Neural cell (in vitro differentiated cells): ENCODE results near the gene ENG. TPM values are rescaled to one million over a fixed set of nuclear protein-coding genes. Genes with fewer than 3 reads are reported as not detected.

ENCODE experiments used
- H2AFZ ChIP-seq: fragments of 200-600, 300-800 bp; sonication (generic), shearing (Covaris generic); 2 replicates; pipeline ENCODE4 v1.6.0; 2014; ENCODE audit warnings: low read depth, mild to moderate bottlenecking, antibody characterized with exemption, low read length, moderate library complexity
- H3F3A ChIP-seq: fragments of 200-600 bp; shearing (Covaris generic); 2 replicates; pipeline ENCODE4 v1.6.1; 2016; ENCODE audit warnings: mild to moderate bottlenecking, moderate library complexity, mixed read lengths, antibody characterized with exemption, low read length; ENCODE audit not compliant: insufficient read depth, poor library complexity, severe bottlenecking
- H3K27ac ChIP-seq: fragments of 200-600, 300-800 bp; sonication (generic), shearing (Covaris generic); 2 replicates; pipeline ENCODE4 v1.5.1; 2014; ENCODE audit warnings: mild to moderate bottlenecking, low read length, moderate library complexity
- H3K27me3 ChIP-seq: fragments of 300-800, 200-600 bp; sonication (generic), shearing (Covaris generic); 2 replicates; pipeline ENCODE4 v1.6.0; 2014; ENCODE audit warnings: mild to moderate bottlenecking, low read depth, low read length, moderate library complexity; ENCODE audit not compliant: insufficient read depth
- H3K36me3 ChIP-seq: fragments of 300-800, 200-600 bp; sonication (generic), shearing (Covaris generic); 2 replicates; pipeline ENCODE4 v1.5.1; 2014; ENCODE audit warnings: mild to moderate bottlenecking, antibody characterized with exemption, low read length, moderate library complexity; ENCODE audit not compliant: insufficient read depth
- H3K4me2 ChIP-seq: fragments of 300-800, 200-600 bp; sonication (generic), shearing (Covaris generic); 2 replicates; pipeline ENCODE4 v1.6.0; 2014; ENCODE audit warnings: mild to moderate bottlenecking, low read length
- H3K4me3 ChIP-seq: fragments of 300-800, 200-600 bp; sonication (generic), shearing (Covaris generic); 2 replicates; pipeline ENCODE4 v1.5.1; 2014; ENCODE audit warnings: mild to moderate bottlenecking, low read length, moderate library complexity
- H3K79me2 ChIP-seq: fragments of 200-600 bp; shearing (Covaris generic); replicated peaks from 2 replicates; pipeline ENCODE4 v1.6.0; 2014; ENCODE audit warnings: mild to moderate bottlenecking, low read length, moderate library complexity; ENCODE audit not compliant: insufficient read depth
- H3K9ac ChIP-seq: fragments of 300-800, 200-600 bp; sonication (generic), shearing (Covaris generic); 2 replicates; pipeline ENCODE4 v1.6.1; 2016; ENCODE audit warnings: mild to moderate bottlenecking, low read length, mixed read lengths
- H3K9me2 ChIP-seq: fragments of 200-600 bp; shearing (Covaris generic); 2 replicates; pipeline ENCODE4 v1.6.1; 2016; ENCODE audit warnings: mild to moderate bottlenecking, low read length, mixed read lengths; ENCODE audit not compliant: insufficient read depth
- H3K9me3 ChIP-seq: fragments of 200-600, 300-800 bp; sonication (generic), shearing (Covaris generic); 2 replicates; pipeline ENCODE4 v1.6.1; 2016; ENCODE audit warnings: mild to moderate bottlenecking, mixed run types, low read length, moderate library complexity, mixed read lengths
- H4K20me1 ChIP-seq: fragments of 200-600 bp; shearing (Covaris generic); 2 replicates; pipeline ENCODE4 v1.6.1; 2016; ENCODE audit warnings: mild to moderate bottlenecking, mixed run types; ENCODE audit not compliant: insufficient read depth
- EP300 ChIP-seq: fragments of 450-650 bp; conservative IDR thresholded peaks from 2 replicates; pipeline ENCODE4 v1.6.1; 2014; ENCODE audit warnings: antibody characterized with exemption, mild to moderate bottlenecking, moderate library complexity; ENCODE audit not compliant: poor library complexity, severe bottlenecking
- EZH2 ChIP-seq: fragments of 200-600, 300-800 bp; shearing (Covaris generic), sonication (generic); IDR thresholded peaks from 2 replicates; pipeline ENCODE4 v1.6.1; 2014; ENCODE audit warnings: antibody characterized with exemption, low read length, borderline replicate concordance, mild to moderate bottlenecking; ENCODE audit not compliant: insufficient read depth, poor library complexity, severe bottlenecking
- MXI1 ChIP-seq: fragments of 450-650 bp; conservative IDR thresholded peaks from 2 replicates; pipeline ENCODE4 v1.6.1; 2014; ENCODE audit warnings: antibody characterized with exemption, mild to moderate bottlenecking; ENCODE audit not compliant: poor library complexity, severe bottlenecking
- POLR2AphosphoS5 ChIP-seq: IDR thresholded peaks from 2 replicates; pipeline ENCODE4 v1.6.1; 2012
- RAD21 ChIP-seq: fragments of 450-650 bp; conservative IDR thresholded peaks from 2 replicates; pipeline ENCODE4 v1.6.1; 2014; ENCODE audit warnings: antibody characterized with exemption, mild to moderate bottlenecking, moderate library complexity
- SMC3 ChIP-seq: fragments of 450-650 bp; conservative IDR thresholded peaks from 2 replicates; pipeline ENCODE4 v1.6.1; 2014; ENCODE audit warnings: antibody characterized with exemption, mild to moderate bottlenecking, moderate library complexity; ENCODE audit not compliant: poor library complexity
- TAF1 ChIP-seq: IDR thresholded peaks from 2 replicates; pipeline ENCODE4 v1.6.1; 2012; ENCODE audit warnings: low read depth
- polyA plus RNA-seq: library from polyadenylated mRNA; depleted of rRNA; stranded (reverse); fragments of >200 nt; gene quantifications from 2 replicates; pipeline ENCODE4 v1.2.3, GENCODE V29; 2014
- TF ChIP-seq, protein P1 (sequence below): fragments of 450-650 bp; IDR thresholded peaks from 2 replicates; pipeline ENCODE4 v1.5.1; 2014; ENCODE audit warnings: antibody characterized with exemption, mild to moderate bottlenecking, moderate library complexity; ENCODE audit not compliant: poor library complexity, severe bottlenecking
- TF ChIP-seq, protein P2 (sequence below): IDR thresholded peaks from 2 replicates; pipeline ENCODE4 v1.6.1; 2012; ENCODE audit warnings: borderline replicate concordance

ENG gene
- polyA plus RNA-seq, 1 donor from 2014 or later: not detected

DNA sequence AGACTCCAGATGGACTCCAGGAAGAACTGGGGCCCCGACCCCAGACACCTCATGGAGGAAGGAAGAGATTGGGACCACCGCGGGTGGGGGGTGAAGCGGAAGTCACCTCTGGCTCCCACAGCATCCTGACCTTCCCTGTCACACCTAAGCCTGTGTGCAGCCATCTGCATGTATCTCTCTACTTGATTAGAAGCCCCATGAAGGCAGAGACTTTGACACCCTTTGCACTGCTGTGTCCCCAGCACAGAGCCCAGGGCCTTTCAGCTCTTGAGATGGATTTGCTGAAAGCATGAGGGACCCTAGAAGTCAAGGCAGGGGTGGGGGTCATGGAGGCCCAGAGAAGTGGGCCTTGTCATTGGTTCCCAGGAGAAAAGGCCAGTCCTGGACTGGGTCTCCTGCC is 2.8 kb upstream of the ENG start:
- Histone ChIP-seq H3K4me2 (no peak overlapping the region), H3K27ac (no peak overlapping the region), H3K9me2 (no peaks in the 10 kb centered on the region), H2AFZ (no peak overlapping the region), H3K9me3 (no peaks in the 10 kb centered on the region), H3K36me3 (no peaks in the 10 kb centered on the region), H3K27me3 (no peaks in the 10 kb centered on the region), H3K79me2 (no peaks in the 10 kb centered on the region), H3K9ac (no peak overlapping the region), H3K4me3 (no peak overlapping the region), H4K20me1 (no peaks in the 10 kb centered on the region), H3F3A (no peaks in the 10 kb centered on the region)
- TF ChIP-seq EP300: no peak
- no peak for TF ChIP-seq POLR2AphosphoS5
- TF ChIP-seq MXI1: no peak
- TF ChIP-seq EZH2: no peak
- TF ChIP-seq, protein P1, sequence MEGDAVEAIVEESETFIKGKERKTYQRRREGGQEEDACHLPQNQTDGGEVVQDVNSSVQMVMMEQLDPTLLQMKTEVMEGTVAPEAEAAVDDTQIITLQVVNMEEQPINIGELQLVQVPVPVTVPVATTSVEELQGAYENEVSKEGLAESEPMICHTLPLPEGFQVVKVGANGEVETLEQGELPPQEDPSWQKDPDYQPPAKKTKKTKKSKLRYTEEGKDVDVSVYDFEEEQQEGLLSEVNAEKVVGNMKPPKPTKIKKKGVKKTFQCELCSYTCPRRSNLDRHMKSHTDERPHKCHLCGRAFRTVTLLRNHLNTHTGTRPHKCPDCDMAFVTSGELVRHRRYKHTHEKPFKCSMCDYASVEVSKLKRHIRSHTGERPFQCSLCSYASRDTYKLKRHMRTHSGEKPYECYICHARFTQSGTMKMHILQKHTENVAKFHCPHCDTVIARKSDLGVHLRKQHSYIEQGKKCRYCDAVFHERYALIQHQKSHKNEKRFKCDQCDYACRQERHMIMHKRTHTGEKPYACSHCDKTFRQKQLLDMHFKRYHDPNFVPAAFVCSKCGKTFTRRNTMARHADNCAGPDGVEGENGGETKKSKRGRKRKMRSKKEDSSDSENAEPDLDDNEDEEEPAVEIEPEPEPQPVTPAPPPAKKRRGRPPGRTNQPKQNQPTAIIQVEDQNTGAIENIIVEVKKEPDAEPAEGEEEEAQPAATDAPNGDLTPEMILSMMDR: no peak
- no peak for TF ChIP-seq SMC3
- TF ChIP-seq, protein P2, sequence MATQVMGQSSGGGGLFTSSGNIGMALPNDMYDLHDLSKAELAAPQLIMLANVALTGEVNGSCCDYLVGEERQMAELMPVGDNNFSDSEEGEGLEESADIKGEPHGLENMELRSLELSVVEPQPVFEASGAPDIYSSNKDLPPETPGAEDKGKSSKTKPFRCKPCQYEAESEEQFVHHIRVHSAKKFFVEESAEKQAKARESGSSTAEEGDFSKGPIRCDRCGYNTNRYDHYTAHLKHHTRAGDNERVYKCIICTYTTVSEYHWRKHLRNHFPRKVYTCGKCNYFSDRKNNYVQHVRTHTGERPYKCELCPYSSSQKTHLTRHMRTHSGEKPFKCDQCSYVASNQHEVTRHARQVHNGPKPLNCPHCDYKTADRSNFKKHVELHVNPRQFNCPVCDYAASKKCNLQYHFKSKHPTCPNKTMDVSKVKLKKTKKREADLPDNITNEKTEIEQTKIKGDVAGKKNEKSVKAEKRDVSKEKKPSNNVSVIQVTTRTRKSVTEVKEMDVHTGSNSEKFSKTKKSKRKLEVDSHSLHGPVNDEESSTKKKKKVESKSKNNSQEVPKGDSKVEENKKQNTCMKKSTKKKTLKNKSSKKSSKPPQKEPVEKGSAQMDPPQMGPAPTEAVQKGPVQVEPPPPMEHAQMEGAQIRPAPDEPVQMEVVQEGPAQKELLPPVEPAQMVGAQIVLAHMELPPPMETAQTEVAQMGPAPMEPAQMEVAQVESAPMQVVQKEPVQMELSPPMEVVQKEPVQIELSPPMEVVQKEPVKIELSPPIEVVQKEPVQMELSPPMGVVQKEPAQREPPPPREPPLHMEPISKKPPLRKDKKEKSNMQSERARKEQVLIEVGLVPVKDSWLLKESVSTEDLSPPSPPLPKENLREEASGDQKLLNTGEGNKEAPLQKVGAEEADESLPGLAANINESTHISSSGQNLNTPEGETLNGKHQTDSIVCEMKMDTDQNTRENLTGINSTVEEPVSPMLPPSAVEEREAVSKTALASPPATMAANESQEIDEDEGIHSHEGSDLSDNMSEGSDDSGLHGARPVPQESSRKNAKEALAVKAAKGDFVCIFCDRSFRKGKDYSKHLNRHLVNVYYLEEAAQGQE: no peak
- TF ChIP-seq RAD21: no peak
- TF ChIP-seq TAF1: no peak

DNA sequence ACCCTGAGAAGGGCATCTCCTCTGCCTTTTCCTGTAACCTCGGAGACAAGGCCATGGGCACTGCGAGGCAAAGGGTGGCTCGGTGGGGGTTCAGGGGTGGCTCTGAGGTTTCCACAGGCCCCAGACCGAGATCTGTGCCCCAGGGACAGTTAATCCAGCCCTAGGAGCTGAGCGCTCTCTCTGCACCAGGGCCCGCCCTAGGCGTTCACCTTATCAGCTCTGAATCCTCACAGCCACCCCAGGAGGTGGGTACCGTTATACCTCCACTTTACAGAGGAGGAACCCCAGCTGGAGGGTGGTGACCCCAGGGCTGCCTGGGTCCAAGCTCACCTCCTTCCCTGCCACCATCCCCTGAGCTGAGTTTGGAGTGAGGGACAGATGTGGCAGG is 2.3 kb upstream of the ENG start:
- no peaks in the 10 kb centered on the region for H3K9me3 ChIP-seq
- H3K36me3 ChIP-seq: no peaks in the 10 kb centered on the region
- H2AFZ ChIP-seq: no peak overlapping the region
- TF ChIP-seq POLR2AphosphoS5 (no peak), MXI1 (no peak), RAD21 (no peak), SMC3 (no peak), EP300 (no peak), TAF1 (no peak), EZH2 (no peak)
- TF ChIP-seq, protein P1: no peak
- TF ChIP-seq, protein P2: no peak
- no peak overlapping the region for H3K4me2 ChIP-seq
- no peak overlapping the region for H3K4me3 ChIP-seq
- H3K79me2 ChIP-seq: no peaks in the 10 kb centered on the region
- no peaks in the 10 kb centered on the region for H3F3A ChIP-seq
- H3K27ac ChIP-seq: no peak overlapping the region
- no peaks in the 10 kb centered on the region for H3K9me2 ChIP-seq
- no peaks in the 10 kb centered on the region for H4K20me1 ChIP-seq
- no peaks in the 10 kb centered on the region for H3K27me3 ChIP-seq
- no peak overlapping the region for H3K9ac ChIP-seq
